ENCODE data around the gene ABCC6. TPM values are rescaled to one million over a fixed set of nuclear protein-coding genes. Genes with fewer than 3 reads are reported as not detected.
A peak's percentile ranks its signal among the peaks of the same experiment; 100 is the strongest.
"Not testable (repeated sequence)": the region's sequence is repeated elsewhere in the genome, so short reads cannot be mapped to it uniquely, and the experiment has no call there.

Gene ABCC6
- total RNA-seq, 1 experiment from 2014 or later = 2.9 TPM

DNA sequence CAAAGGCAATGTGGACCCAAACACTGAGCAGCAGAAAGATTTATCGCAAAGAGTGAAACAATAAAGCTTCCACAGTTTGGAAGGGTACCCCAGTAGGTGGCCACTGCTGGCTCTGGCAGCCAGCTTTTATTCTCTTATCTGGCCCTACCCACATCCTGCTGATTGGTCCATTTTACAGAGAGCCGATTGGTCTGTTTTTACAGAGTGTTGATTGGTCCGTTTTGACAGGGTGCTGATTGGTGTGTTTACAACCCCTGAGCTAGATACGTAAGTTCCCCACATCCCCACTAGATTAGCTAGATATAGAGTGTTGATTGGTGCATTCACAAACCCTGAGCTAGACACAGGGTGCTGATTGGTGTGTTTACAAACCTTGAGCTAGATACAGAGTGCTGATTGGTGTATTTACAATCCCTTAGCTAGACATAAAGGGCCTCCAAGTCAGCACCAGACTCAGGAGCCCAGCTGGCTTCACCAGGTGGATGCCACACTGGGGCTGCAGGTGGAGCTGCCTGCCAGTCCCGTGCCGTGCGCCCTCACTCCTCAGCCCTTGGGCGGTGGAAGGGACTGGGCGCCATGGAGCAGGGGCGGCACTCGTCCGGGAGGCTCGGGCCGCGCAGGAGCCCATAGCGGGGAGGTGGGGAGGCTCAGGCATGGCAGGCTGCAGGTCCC, 119.0 kb downstream of the ABCC6 start:
- DNase-seq (ENCODE audit: low read depth, low spot score); H3K4me1 ChIP-seq (ENCODE audit: control insufficient read depth, insufficient read depth, low read length); POLR2A ChIA-PET; H3K27me3 ChIP-seq (ENCODE audit: control insufficient read depth, insufficient read depth, low read length); in situ Hi-C loops (cut with HindIII; ENCODE audit: low pct_unique_long_range_greater_than_20kb, low sequenced_read_pairs); H3K9me3 ChIP-seq (ENCODE audit: control insufficient read depth, insufficient read depth, low read depth, low read length); H3K4me3 ChIP-seq (ENCODE audit: low read depth in 2 of 2, low read length in 2 of 2); H3K27ac ChIP-seq (ENCODE audit: low read length); intact Hi-C loops (cut with micrococcal nuclease; ENCODE audit: unreplicated experiment): not testable (repeated sequence)
- CTCF ChIA-PET = interaction anchor here (0.6 to 0.7 kb wide), 2 partner anchors 52 to 100 kb away, joined by 6 to 8 read pairs; no protein-coding TSS in a partner anchor
- H3K36me3 ChIP-seq (ENCODE audit: control insufficient read depth, insufficient read depth, low read length) = peaks cover 19% of the 10 kb centered on the region; the same call in 1 of the 2 replicates
- ATAC-seq = 0 out of 2 replicates have a peak, but pooled peaks have one; percentile 4
- TSS peak; percentile 38 for BruUV-seq (replicated peaks)

GRCh38 chr16:16102738-16103137, 120.6 kb downstream of the ABCC6 start:
- no peaks in the 10 kb centered on the region for H3K27me3 ChIP-seq (ENCODE audit: control insufficient read depth, insufficient read depth, low read length)
- ATAC-seq = no peak
- no peaks in the 10 kb centered on the region for H3K9me3 ChIP-seq (ENCODE audit: control insufficient read depth, insufficient read depth, low read depth, low read length)
- BruUV-seq (replicated peaks) = no TSS peak
- ChIA-PET CTCF (no interaction called here), POLR2A (no interaction called here)
- H3K27ac ChIP-seq (ENCODE audit: low read length) = no peak overlapping the region
- intact Hi-C loops (cut with micrococcal nuclease; ENCODE audit: unreplicated experiment) = no loop called here
- no peak overlapping the region for H3K4me3 ChIP-seq (ENCODE audit: low read depth in 2 of 2, low read length in 2 of 2)
- in situ Hi-C loops (cut with HindIII; ENCODE audit: low pct_unique_long_range_greater_than_20kb, low sequenced_read_pairs) = no loop called here
- H3K4me1 ChIP-seq (ENCODE audit: control insufficient read depth, insufficient read depth, low read length) = no peaks in the 10 kb centered on the region
- peaks cover 23% of the 10 kb centered on the region; the same call in 1 of the 2 replicates for H3K36me3 ChIP-seq (ENCODE audit: control insufficient read depth, insufficient read depth, low read length)
- no peak for DNase-seq (ENCODE audit: low read depth, low spot score)
- TF ChIP-seq SIN3A (IDR thresholded peaks at IDR 0.05; ENCODE audit: borderline replicate concordance, insufficient read depth, low read depth, low read length) (no peak), TCF7L2 (IDR thresholded peaks at IDR 0.05; ENCODE audit: low read depth, low read length) (no peak), REST (IDR thresholded peaks at IDR 0.05; ENCODE audit: insufficient read depth in 1 of 2, low read depth in 2 of 2, low read length in 1 of 2) (no peak), POLR2AphosphoS5 (IDR thresholded peaks at IDR 0.05; ENCODE audit: low read depth, low read length) (no peak)
- TF ChIP-seq, protein P1, sequence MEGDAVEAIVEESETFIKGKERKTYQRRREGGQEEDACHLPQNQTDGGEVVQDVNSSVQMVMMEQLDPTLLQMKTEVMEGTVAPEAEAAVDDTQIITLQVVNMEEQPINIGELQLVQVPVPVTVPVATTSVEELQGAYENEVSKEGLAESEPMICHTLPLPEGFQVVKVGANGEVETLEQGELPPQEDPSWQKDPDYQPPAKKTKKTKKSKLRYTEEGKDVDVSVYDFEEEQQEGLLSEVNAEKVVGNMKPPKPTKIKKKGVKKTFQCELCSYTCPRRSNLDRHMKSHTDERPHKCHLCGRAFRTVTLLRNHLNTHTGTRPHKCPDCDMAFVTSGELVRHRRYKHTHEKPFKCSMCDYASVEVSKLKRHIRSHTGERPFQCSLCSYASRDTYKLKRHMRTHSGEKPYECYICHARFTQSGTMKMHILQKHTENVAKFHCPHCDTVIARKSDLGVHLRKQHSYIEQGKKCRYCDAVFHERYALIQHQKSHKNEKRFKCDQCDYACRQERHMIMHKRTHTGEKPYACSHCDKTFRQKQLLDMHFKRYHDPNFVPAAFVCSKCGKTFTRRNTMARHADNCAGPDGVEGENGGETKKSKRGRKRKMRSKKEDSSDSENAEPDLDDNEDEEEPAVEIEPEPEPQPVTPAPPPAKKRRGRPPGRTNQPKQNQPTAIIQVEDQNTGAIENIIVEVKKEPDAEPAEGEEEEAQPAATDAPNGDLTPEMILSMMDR (IDR thresholded peaks at IDR 0.05) = no peak

DNA sequence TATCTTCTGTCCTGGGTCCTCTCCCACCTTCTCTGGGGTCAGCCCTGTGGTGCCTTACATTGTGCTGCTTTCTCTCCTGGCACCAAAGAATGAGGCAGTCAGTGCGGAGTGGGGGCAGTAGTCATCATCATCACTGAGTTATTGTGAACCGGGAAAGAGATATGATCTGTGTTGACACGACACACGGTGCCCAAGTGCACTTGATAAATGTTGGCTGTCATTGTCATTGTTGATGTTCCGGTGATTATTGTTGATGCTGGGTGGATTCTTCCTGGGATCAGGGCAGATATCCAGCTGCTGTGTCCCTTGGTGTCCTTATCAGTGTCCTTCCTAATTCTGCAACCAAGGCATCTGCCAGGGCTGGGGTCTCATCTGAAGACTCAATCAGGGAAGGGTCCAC, 121.7 kb downstream of the ABCC6 start:
- no peak for TF ChIP-seq TCF7L2 (IDR thresholded peaks at IDR 0.05; ENCODE audit: low read depth, low read length)
- no peak for TF ChIP-seq POLR2AphosphoS5 (IDR thresholded peaks at IDR 0.05; ENCODE audit: low read depth, low read length)
- no peak for TF ChIP-seq REST (IDR thresholded peaks at IDR 0.05; ENCODE audit: insufficient read depth in 1 of 2, low read depth in 2 of 2, low read length in 1 of 2)
- no peak for TF ChIP-seq SIN3A (IDR thresholded peaks at IDR 0.05; ENCODE audit: borderline replicate concordance, insufficient read depth, low read depth, low read length)
- TF ChIP-seq, protein P1 (IDR thresholded peaks at IDR 0.05) = no peak
- ATAC-seq (no peak), DNase-seq (ENCODE audit: low read depth, low spot score) (no peak)
- ChIA-PET POLR2A (no interaction called here), CTCF (no interaction called here)
- BruUV-seq (replicated peaks) = no TSS peak
- intact Hi-C loops (cut with micrococcal nuclease; ENCODE audit: unreplicated experiment) = no loop called here
- Histone ChIP-seq H3K27me3 (ENCODE audit: control insufficient read depth, insufficient read depth, low read length) (no peaks in the 10 kb centered on the region), H3K9me3 (ENCODE audit: control insufficient read depth, insufficient read depth, low read depth, low read length) (no peaks in the 10 kb centered on the region), H3K36me3 (ENCODE audit: control insufficient read depth, insufficient read depth, low read length) (peaks cover 22% of the 10 kb centered on the region; the same call in 1 of the 2 replicates), H3K27ac (ENCODE audit: low read length) (no peak overlapping the region), H3K4me1 (ENCODE audit: control insufficient read depth, insufficient read depth, low read length) (peaks cover 8% of the 10 kb centered on the region), H3K4me3 (ENCODE audit: low read depth in 2 of 2, low read length in 2 of 2) (no peak overlapping the region)
- in situ Hi-C loops (cut with HindIII; ENCODE audit: low pct_unique_long_range_greater_than_20kb, low sequenced_read_pairs) = no loop called here
